22Rv1 (cell line): ENCODE results near the gene PAIP2.

Source experiments
- H3K27ac ChIP-seq: fragments of 450-650 bp; 2 replicates; pipeline ENCODE4 v1.5.1; 2017
- CTCF ChIP-seq: fragments of 450-650 bp; IDR thresholded peaks from 2 replicates; pipeline ENCODE4 v1.5.1; 2017; ENCODE audit warnings: mild to moderate bottlenecking
- ZFX ChIP-seq: fragments of 450-650 bp; IDR thresholded peaks from 2 replicates; pipeline ENCODE4 v1.6.1; 2017; ENCODE audit warnings: antibody characterized with exemption, borderline replicate concordance

Gene PAIP2

GRCh38 chr5:139358064-139358463 lies 16.4 kb downstream of the PAIP2 start:
- TF ChIP-seq CTCF (no peak), ZFX (no peak)
- H3K27ac ChIP-seq, result no peak overlapping the region

GRCh38 chr5:139360384-139360783 lies 18.7 kb downstream of the PAIP2 start:
- no peak overlapping the region for H3K27ac ChIP-seq
- TF ChIP-seq ZFX (no peak), CTCF (no peak)

- H3K27ac ChIP-seq, result no peak overlapping the region
These were observed 20.3 kb downstream of the PAIP2 start for GRCh38 chr5:139361835-139362429.

DNA sequence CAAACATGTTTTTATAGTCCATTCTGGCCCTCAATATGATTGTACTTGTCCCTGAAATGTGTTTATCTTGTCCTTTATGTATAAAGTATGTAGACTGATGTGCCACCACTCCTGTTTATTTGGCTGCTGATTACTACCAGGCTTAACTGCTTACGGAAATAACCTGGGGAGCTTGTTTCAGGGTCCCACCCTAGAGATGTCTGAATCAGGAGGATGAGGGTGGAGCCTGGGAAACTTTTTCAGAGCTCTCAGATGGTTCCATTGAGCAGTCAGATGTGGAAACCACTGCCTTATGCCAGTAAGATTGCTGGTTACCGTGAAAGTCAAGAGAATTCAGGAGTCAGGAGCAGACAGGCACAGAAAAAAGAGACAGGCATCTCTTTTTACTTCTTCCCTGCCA lies 22.3 kb downstream of the PAIP2 start:
- H3K27ac ChIP-seq, result no peak overlapping the region
- no peak for TF ChIP-seq CTCF
- TF ChIP-seq ZFX, result no peak

More at GRCh38 chr5:139361835-139362429, 20.3 kb downstream of the PAIP2 start:
- TF ChIP-seq ZFX, result no peak
- no peak for TF ChIP-seq CTCF

- TF ChIP-seq CTCF (no peak), ZFX (no peak)
- no peak overlapping the region for H3K27ac ChIP-seq
These were observed 22.8 kb downstream of the PAIP2 start for GRCh38 chr5:139364466-139364865.

GRCh38 chr5:139368613-139369012 lies 27.0 kb downstream of the PAIP2 start:
- H3K27ac ChIP-seq, result no peak overlapping the region
- no peak for TF ChIP-seq CTCF
- TF ChIP-seq ZFX, result no peak

GRCh38 chr5:139369181-139369580 lies 27.5 kb downstream of the PAIP2 start:
- H3K27ac ChIP-seq, result no peak overlapping the region
- TF ChIP-seq ZFX (no peak), CTCF (no peak)
